OCI-LY3 (cell line): Measurements from ENCODE around the gene PGGHG.

Experiments
- EZH2phosphoT487 ChIP-seq: fragments of 200-600 bp; shearing (Covaris generic); IDR thresholded peaks from 2 replicates; pipeline ENCODE4 v1.6.1; 2018; ENCODE audit warnings: antibody characterized with exemption, mixed run types, low read depth
- TF ChIP-seq, protein P1 (sequence below): fragments of 200-600, 300-600 bp; sonication (generic); IDR thresholded peaks from 2 replicates; pipeline ENCODE4 v1.5.1; 2014; ENCODE audit warnings: antibody characterized with exemption, low read length, low read depth

DNA sequence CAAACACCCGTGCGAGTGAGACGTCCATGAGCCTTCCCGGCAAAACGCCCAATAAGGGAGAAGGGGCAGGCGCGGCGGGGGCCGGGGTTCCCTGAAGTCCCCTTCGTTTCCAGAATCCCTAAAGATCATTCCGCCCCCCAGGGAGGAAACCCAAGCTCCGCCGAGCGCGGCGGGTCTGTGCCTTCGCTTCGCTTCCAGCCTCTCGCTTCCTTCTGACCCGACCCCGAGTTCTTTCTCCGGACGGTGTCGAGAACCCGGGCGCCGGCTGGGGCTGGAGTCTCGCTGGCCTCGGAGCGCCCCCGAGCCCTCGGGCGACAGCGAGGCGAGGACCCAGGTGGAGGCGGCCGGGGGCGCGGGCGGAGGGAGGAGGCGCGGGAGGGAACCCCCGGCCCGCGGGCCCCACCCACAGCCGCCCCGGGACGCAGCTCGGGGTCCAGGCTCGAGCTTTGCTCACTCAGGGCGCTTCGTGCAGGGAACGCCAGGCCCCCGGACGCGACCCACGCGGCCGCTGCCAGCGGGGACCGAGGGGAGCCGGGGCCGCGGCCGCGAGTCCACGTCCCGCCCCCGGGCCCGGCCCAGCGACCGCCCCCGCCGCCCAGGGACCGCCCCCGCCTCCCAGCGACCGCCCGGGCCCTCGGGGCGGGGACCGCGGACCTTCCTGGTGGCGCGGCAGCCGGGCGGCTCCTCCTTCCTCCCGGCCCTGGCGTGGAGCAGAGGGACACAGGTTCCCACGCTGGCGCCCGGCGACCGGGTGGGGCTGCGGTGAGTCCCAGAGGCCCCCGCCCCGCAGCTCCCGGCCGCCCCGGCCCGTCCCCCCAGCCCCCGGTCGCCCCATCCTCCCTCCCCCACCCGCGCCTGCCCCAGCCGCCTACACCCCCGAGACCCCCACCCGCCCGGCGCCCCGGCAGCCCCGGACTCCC lies at the start of gene PGGHG:
- TF ChIP-seq, protein P1, sequence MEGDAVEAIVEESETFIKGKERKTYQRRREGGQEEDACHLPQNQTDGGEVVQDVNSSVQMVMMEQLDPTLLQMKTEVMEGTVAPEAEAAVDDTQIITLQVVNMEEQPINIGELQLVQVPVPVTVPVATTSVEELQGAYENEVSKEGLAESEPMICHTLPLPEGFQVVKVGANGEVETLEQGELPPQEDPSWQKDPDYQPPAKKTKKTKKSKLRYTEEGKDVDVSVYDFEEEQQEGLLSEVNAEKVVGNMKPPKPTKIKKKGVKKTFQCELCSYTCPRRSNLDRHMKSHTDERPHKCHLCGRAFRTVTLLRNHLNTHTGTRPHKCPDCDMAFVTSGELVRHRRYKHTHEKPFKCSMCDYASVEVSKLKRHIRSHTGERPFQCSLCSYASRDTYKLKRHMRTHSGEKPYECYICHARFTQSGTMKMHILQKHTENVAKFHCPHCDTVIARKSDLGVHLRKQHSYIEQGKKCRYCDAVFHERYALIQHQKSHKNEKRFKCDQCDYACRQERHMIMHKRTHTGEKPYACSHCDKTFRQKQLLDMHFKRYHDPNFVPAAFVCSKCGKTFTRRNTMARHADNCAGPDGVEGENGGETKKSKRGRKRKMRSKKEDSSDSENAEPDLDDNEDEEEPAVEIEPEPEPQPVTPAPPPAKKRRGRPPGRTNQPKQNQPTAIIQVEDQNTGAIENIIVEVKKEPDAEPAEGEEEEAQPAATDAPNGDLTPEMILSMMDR, result no peak
- no peak for TF ChIP-seq EZH2phosphoT487
